H1 (cell line): ENCODE results near the gene KCTD21. TPM values are rescaled to one million over a fixed set of nuclear protein-coding genes. Genes with fewer than 3 reads are reported as not detected.

Source experiments
- CTCF ChIA-PET: fragments of 300-600 bp; sonication (Branson Sonifier 250); formaldehyde crosslinking; loops from one replicate; lab custom pipeline; 2021; ENCODE audit not compliant: partially characterized antibody; lab: Charles Lee
- POLR2A ChIA-PET: fragments of 300-600 bp; sonication (Branson Sonifier 250); formaldehyde crosslinking; loops from one replicate; lab custom pipeline; 2021; ENCODE audit warnings: inconsistent platforms; ENCODE audit not compliant: partially characterized antibody; lab: Charles Lee
- DNase-seq, 2 experiments: peaks; one replicate each; pipeline versions ENCODE4 v3.0.0 to v3.0.0-alpha.2; 2010 to 2022; ENCODE audit warnings: low spot score in 2 of 2, low read depth in 1 of 2, mixed read lengths in 1 of 2
- FAIRE-seq: peaks from 2 replicates; lab custom pipeline; 2011; peaks lifted over from hg19 to GRCh38; lab: Jason Lieb, UNC
- H2AFZ ChIP-seq: 2 replicates; pipeline ENCODE4 v1.8.1; 2012; ENCODE audit warnings: low read length, inconsistent platforms
- H2AK5ac ChIP-seq: 2 replicates; pipeline ENCODE4 v1.6.1; 2013; ENCODE audit warnings: low read depth, low read length
- H2BK120ac ChIP-seq: replicated peaks from 2 replicates; pipeline ENCODE3; 2013; ENCODE audit warnings: low read depth, low read length, inconsistent platforms
- H2BK12ac ChIP-seq: 2 replicates; pipeline ENCODE4 v1.6.1; 2013; ENCODE audit warnings: low read depth, low read length
- H2BK15ac ChIP-seq: 2 replicates; pipeline ENCODE4 v1.6.1; 2013; ENCODE audit warnings: low read length
- H2BK20ac ChIP-seq: 2 replicates; pipeline ENCODE4 v1.6.1; 2013; ENCODE audit warnings: low read length
- H2BK5ac ChIP-seq: 2 replicates; pipeline ENCODE4 v1.6.1; 2013; ENCODE audit warnings: low read depth, low read length
- H3K14ac ChIP-seq: 2 replicates; pipeline ENCODE4 v1.6.1; 2013; ENCODE audit warnings: inconsistent platforms; ENCODE audit not compliant: insufficient read length
- H3K18ac ChIP-seq: 2 replicates; pipeline ENCODE4 v1.6.1; 2013; ENCODE audit warnings: low read length; ENCODE audit errors: extremely low read depth
- H3K23ac ChIP-seq: 2 replicates; pipeline ENCODE4 v1.6.1; 2013; ENCODE audit warnings: inconsistent platforms; ENCODE audit not compliant: insufficient read length
- H3K23me2 ChIP-seq: 2 replicates; pipeline ENCODE4 v1.6.1; 2013; ENCODE audit warnings: low read depth, low read length
- H3K27ac ChIP-seq: 2 replicates; pipeline ENCODE4 v1.6.1; 2011; ENCODE audit warnings: low read depth, low read length, inconsistent platforms
- H3K27me3 ChIP-seq, 4 experiments: replicated peaks in 1 of 4; 1 replicate in 1 of 4; 2 replicates in 3 of 4; pipeline versions ENCODE4 v1.6.1 to v1.8.1; 2011 to 2013; ENCODE audit warnings: low read length in 3 of 4, mild to moderate bottlenecking in 3 of 4, inconsistent platforms in 2 of 4, mixed read lengths in 2 of 4, moderate library complexity in 1 of 4; ENCODE audit not compliant: control insufficient read depth in 3 of 4, insufficient read depth in 3 of 4; ENCODE audit errors: extremely low read depth in 1 of 4
- H3K36me3 ChIP-seq, 4 experiments: 2 replicates each; pipeline versions ENCODE4 v1.6.1 to v1.8.1; 2011 to 2013; ENCODE audit warnings: mild to moderate bottlenecking in 4 of 4, low read length in 3 of 4, moderate library complexity in 2 of 4, control low read depth in 1 of 4, inconsistent platforms in 1 of 4; ENCODE audit not compliant: insufficient read depth in 4 of 4, control insufficient read depth in 2 of 4
- H3K4ac ChIP-seq: replicated peaks from 2 replicates; pipeline ENCODE3; 2013; ENCODE audit warnings: low read length, low read depth, mixed read lengths, inconsistent platforms; ENCODE audit not compliant: insufficient read length
- H3K4me1 ChIP-seq, 4 experiments: replicated peaks in 1 of 4; 1 replicate in 1 of 4; 2 replicates in 3 of 4; pipeline versions ENCODE4 v1.6.1 to v1.8.1; 2011 to 2013; ENCODE audit warnings: low read length in 3 of 4, inconsistent platforms in 2 of 4, mixed read lengths in 1 of 4; ENCODE audit not compliant: insufficient read depth in 4 of 4, control insufficient read depth in 3 of 4
- H3K4me2 ChIP-seq, 2 experiments: 2 replicates each; pipeline versions ENCODE4 v1.6.1 to v1.8.1; 2011 to 2013; ENCODE audit warnings: low read depth in 2 of 2, low read length in 2 of 2, control low read depth in 1 of 2, inconsistent platforms in 1 of 2, mild to moderate bottlenecking in 1 of 2; ENCODE audit not compliant: insufficient read depth in 1 of 2
- H3K4me3 ChIP-seq, 4 experiments: fragments of 200-600, 300-600 bp in 1 of 4; sonication (generic), shearing (Covaris generic), sonication (Bioruptor Twin) in 1 of 4; 2 replicates each; pipeline versions ENCODE4 v1.5.1 to v1.8.1; 2011 to 2016; ENCODE audit warnings: low read length in 4 of 4, low read depth in 3 of 4, control low read depth in 2 of 4, inconsistent platforms in 2 of 4, mild to moderate bottlenecking in 2 of 4, mixed read lengths in 1 of 4, moderate library complexity in 1 of 4; ENCODE audit not compliant: insufficient read depth in 2 of 4; ENCODE audit errors: extremely low read depth in 1 of 4
- H3K56ac ChIP-seq: replicated peaks from 2 replicates; pipeline ENCODE3; 2013; ENCODE audit warnings: low read depth, mild to moderate bottlenecking, mixed read lengths, low read length, inconsistent platforms; ENCODE audit not compliant: insufficient read length
- H3K79me1 ChIP-seq: 2 replicates; pipeline ENCODE4 v1.6.1; 2013; ENCODE audit warnings: low read depth, low read length, control low read depth
- H3K79me2 ChIP-seq, 2 experiments: 2 replicates each; pipeline versions ENCODE4 v1.6.1 to v1.8.1; 2012 to 2013; ENCODE audit warnings: low read length in 2 of 2, mild to moderate bottlenecking in 2 of 2, inconsistent platforms in 1 of 2; ENCODE audit not compliant: insufficient read depth in 2 of 2, control insufficient read depth in 1 of 2
- H3K9ac ChIP-seq, 4 experiments: replicated peaks in 1 of 4; 1 replicate in 1 of 4; 2 replicates in 3 of 4; pipeline versions ENCODE4 v1.6.1 to v1.8.1; 2011 to 2013; ENCODE audit warnings: low read depth in 3 of 4, low read length in 3 of 4, control low read depth in 2 of 4, mild to moderate bottlenecking in 2 of 4, moderate library complexity in 2 of 4, inconsistent platforms in 1 of 4; ENCODE audit errors: extremely low read depth in 1 of 4
- H3K9me3 ChIP-seq, 2 experiments: 2 replicates each; pipeline versions ENCODE4 v1.6.1 to v1.8.1; 2012 to 2013; ENCODE audit warnings: mild to moderate bottlenecking in 2 of 2, moderate library complexity in 2 of 2, control low read depth in 1 of 2, inconsistent platforms in 1 of 2, low read depth in 1 of 2, low read length in 1 of 2, mixed read lengths in 1 of 2; ENCODE audit not compliant: insufficient read depth in 2 of 2
- H4K20me1 ChIP-seq, 2 experiments: replicated peaks in 1 of 2; 2 replicates each; pipeline versions ENCODE3 to v1.8.1; 2011 to 2013; ENCODE audit warnings: inconsistent platforms in 2 of 2, low read length in 2 of 2, mild to moderate bottlenecking in 1 of 2; ENCODE audit not compliant: insufficient read depth in 2 of 2, control insufficient read depth in 1 of 2
- H4K5ac ChIP-seq: 2 replicates; pipeline ENCODE4 v1.6.1; 2013; ENCODE audit warnings: low read length, low read depth, mixed read lengths, inconsistent platforms; ENCODE audit not compliant: insufficient read length
- H4K8ac ChIP-seq: 2 replicates; pipeline ENCODE4 v1.8.0; 2013; ENCODE audit warnings: mild to moderate bottlenecking, moderate library complexity, low read length, inconsistent platforms; ENCODE audit not compliant: insufficient read depth; ENCODE audit errors: extremely low read depth
- H4K91ac ChIP-seq: replicated peaks from 2 replicates; pipeline ENCODE3; 2013; ENCODE audit warnings: low read length, mixed read lengths, inconsistent platforms; ENCODE audit not compliant: insufficient read length
- BCL11A ChIP-seq, 2 experiments: IDR thresholded peaks; one replicate each; pipeline ENCODE4 v1.6.1; 2011; ENCODE audit warnings: low read depth in 2 of 2, low read length in 2 of 2, mild to moderate bottlenecking in 2 of 2
- CEBPB ChIP-seq: IDR thresholded peaks from 2 replicates; pipeline ENCODE4 v1.6.1; 2012; ENCODE audit warnings: low read depth, low read length
- CHD2 ChIP-seq: IDR thresholded peaks from 2 replicates; pipeline ENCODE4 v1.6.1; 2012; ENCODE audit warnings: low read length, improper control_type of control experiment
- FOSL1 ChIP-seq: IDR thresholded peaks from 2 replicates; pipeline ENCODE4 v1.6.1; 2011; ENCODE audit warnings: mild to moderate bottlenecking, low read depth, low read length, moderate library complexity; ENCODE audit not compliant: insufficient read depth
- JUN ChIP-seq: IDR thresholded peaks from 2 replicates; pipeline ENCODE4 v1.6.1; 2011; ENCODE audit warnings: low read depth, mild to moderate bottlenecking, improper control_type of control experiment, low read length
- MAFK ChIP-seq: IDR thresholded peaks from 2 replicates; pipeline ENCODE4 v1.6.1; 2012; ENCODE audit warnings: low read depth, mild to moderate bottlenecking, improper control_type of control experiment, low read length
- SUZ12 ChIP-seq: fragments of 200-600 bp; sonication (generic); IDR thresholded peaks from 2 replicates; pipeline ENCODE4 v1.6.1; 2012; ENCODE audit warnings: mild to moderate bottlenecking, inconsistent platforms, low read length, moderate library complexity, mixed read lengths
- ZNF274 ChIP-seq: IDR thresholded peaks from 2 replicates; pipeline ENCODE4 v1.7.0; 2012; ENCODE audit warnings: low read length, borderline replicate concordance; ENCODE audit errors: extremely low read depth
- whole genome bisulfite sequencing, 2 experiments: shearing (Covaris generic) in 1 of 2; methylation state at CpG; one replicate each; pipeline versions ENCODE4 v1.1.6 to v1.1.7; 2013 to 2015; ENCODE audit warnings: low lambda C conversion rate in 2 of 2, mixed read lengths in 2 of 2, inconsistent platforms in 1 of 2, low coverage in 1 of 2, missing lambda C conversion rate in 1 of 2; ENCODE audit not compliant: insufficient replicate concordance in 2 of 2, insufficient coverage in 1 of 2, insufficient read length in 1 of 2; ENCODE audit errors: extremely low coverage in 1 of 2, missing lambda C conversion rate in 1 of 2; 5-methylcytosine and 5-hydroxymethylcytosine counted together
- polyA plus RNA-seq, 7 experiments: library from polyadenylated mRNA; depleted of rRNA in 3 of 7; stranded (reverse) in 5 of 7; unstranded in 2 of 7; fragments of >200 nt in 5 of 7; fragments of 200-250 nt in 2 of 7; gene quantifications; 1 replicate in 5 of 7; 2 replicates in 1 of 7; 4 replicates in 1 of 7; pipeline versions ENCODE4 v1.2.1 to v1.2.3, GENCODE V29; 2011 to 2013; ENCODE audit warnings: missing spikeins in 2 of 7, mixed read lengths in 2 of 7
- total RNA-seq: library from RNA; stranded (reverse); fragmentation: NEBNext Ultra II Directional; extraction: Animal tissue kit (Norgen Biotek cat#: 25700); gene quantifications from 2 replicates; pipeline ENCODE4 v1.2.1, GENCODE V29; 2021
- TF ChIP-seq, protein P1 (sequence below): IDR thresholded peaks from 2 replicates; pipeline ENCODE4 v1.6.1; 2011; ENCODE audit warnings: low read depth, mild to moderate bottlenecking, low read length; ENCODE audit not compliant: insufficient read depth

The KCTD21 gene
- total and polyA plus RNA-seq, 2 of the 8 experiments (the other 6 are each of a cell fraction or from before 2014, with no cell fraction given), result 3.2 to 4.1 TPM

DNA sequence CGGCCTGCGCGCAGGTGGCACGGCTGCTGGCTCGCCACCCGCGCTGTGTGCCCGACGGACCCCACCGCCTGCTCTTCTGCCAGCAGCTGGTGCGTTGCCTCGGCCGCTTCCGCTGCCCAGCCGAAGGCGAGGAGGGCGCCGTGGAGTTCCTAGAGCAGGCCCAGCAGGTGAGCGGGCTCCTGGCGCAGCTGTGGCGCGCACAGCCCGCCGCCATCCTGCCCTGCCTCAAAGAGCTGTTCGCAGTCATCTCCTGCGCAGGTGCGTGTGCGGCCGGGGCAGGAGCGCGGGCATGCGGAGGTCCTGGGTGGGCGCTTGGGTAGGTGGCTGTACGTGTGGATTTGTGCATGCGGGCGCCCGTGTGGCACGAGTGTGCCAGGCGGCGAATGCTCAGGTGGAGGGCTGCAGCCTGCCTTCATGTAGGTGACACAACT, 8.2 kb upstream of the KCTD21 start:
- TF ChIP-seq CEBPB, result no peak
- no peak for TF ChIP-seq JUN
- no peak for TF ChIP-seq CHD2
- no peak for TF ChIP-seq FOSL1
- no peak for TF ChIP-seq SUZ12
- no peak for TF ChIP-seq ZNF274
- TF ChIP-seq, protein P1, sequence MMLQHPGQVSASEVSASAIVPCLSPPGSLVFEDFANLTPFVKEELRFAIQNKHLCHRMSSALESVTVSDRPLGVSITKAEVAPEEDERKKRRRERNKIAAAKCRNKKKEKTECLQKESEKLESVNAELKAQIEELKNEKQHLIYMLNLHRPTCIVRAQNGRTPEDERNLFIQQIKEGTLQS, result no peak
- TF ChIP-seq MAFK, result no peak
- TF ChIP-seq BCL11A (IDR thresholded peaks at IDR 0.05; ENCODE audit: low read depth in 2 of 2, low read length in 2 of 2), result no peak
- Histone ChIP-seq H3K9ac (no peak overlapping the region), H2BK12ac (no peak overlapping the region), H3K27ac (no peak overlapping the region), H3K79me1 (no peaks in the 10 kb centered on the region), H2BK120ac (no peak overlapping the region), H2BK20ac (no peak overlapping the region), H3K14ac (no peak overlapping the region), H3K23ac (no peak overlapping the region), H4K20me1 (peaks cover 3% of the 10 kb centered on the region in 2 experiments), H3K79me2 (no peaks in the 10 kb centered on the region), H4K8ac (no peak overlapping the region), H3K4me3 (no peak overlapping the region), H3K27me3 (no peaks in the 10 kb centered on the region), H4K91ac (no peak overlapping the region), H3K18ac (no peak overlapping the region), H3K9me3 (no peaks in the 10 kb centered on the region), H2BK5ac (no peak overlapping the region), H4K5ac (no peak overlapping the region), H3K4me1 (no peaks in the 10 kb centered on the region), H3K4ac (no peak overlapping the region), H3K4me2 (no peak overlapping the region), H3K23me2 (no peaks in the 10 kb centered on the region), H3K56ac (no peak overlapping the region), H2AFZ (no peak overlapping the region), H2AK5ac (no peak overlapping the region), H3K36me3 (no peaks in the 10 kb centered on the region), H2BK15ac (no peak overlapping the region)
- DNase-seq (no peak), FAIRE-seq (no peak)
- 95% methylated on average over 29 of the region's 40 CpGs; no CpG with 5 or more reads in 1 of the 2 experiments for WGBS, 2 experiments
- POLR2A ChIA-PET, result no interaction called here
- CTCF ChIA-PET, result interaction anchor here (0.6 kb wide), 1 partner anchor 48 kb away, joined by 3 read pairs; no protein-coding TSS in a partner anchor
